Esophagus muscularis mucosa (tissue), 4 donors: Measurements from ENCODE around the gene SFTPB.

Source experiments
- EP300 ChIP-seq: sonication (generic); formaldehyde crosslinking; IDR thresholded peaks from one replicate; pipeline ENCODE4 v1.6.1; 2017; ENCODE audit warnings: antibody characterized with exemption
- POLR2A ChIP-seq: fragments of 450-650 bp; IDR thresholded peaks from one replicate; pipeline ENCODE4 v1.6.1; 2017; ENCODE audit warnings: antibody characterized with exemption, moderate library complexity, mild to moderate bottlenecking, low read depth
- TF ChIP-seq, protein P1 (sequence below), 3 experiments: fragments of 200-600 bp in 2 of 3; fragments of 450-650 bp in 1 of 3; sonication (generic) in 2 of 3; IDR thresholded peaks; one replicate each; pipeline ENCODE4 v1.5.1; 2017 to 2019; ENCODE audit warnings: antibody characterized with exemption in 3 of 3, mild to moderate bottlenecking in 2 of 3, moderate library complexity in 1 of 3

DNA sequence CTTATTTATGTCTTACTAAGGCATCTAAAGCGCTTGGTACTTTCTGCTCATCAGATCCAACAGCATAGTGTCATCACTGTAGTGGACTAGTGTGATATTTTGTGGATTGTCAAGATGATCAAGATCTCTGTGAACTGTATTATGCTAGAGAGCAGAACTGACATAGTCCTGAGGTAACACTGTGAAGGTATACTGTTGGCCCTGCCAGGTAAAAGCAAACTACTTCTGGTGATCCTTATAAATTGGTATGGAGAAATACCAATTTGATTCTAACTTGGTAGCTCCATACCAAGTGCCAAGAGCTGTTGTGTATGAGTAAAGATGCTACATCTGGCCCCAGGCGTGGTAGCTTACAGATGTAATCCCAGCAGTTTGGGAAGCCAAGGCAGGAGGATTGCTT is 15.9 kb downstream of the SFTPB start:
- TF ChIP-seq, protein P1, sequence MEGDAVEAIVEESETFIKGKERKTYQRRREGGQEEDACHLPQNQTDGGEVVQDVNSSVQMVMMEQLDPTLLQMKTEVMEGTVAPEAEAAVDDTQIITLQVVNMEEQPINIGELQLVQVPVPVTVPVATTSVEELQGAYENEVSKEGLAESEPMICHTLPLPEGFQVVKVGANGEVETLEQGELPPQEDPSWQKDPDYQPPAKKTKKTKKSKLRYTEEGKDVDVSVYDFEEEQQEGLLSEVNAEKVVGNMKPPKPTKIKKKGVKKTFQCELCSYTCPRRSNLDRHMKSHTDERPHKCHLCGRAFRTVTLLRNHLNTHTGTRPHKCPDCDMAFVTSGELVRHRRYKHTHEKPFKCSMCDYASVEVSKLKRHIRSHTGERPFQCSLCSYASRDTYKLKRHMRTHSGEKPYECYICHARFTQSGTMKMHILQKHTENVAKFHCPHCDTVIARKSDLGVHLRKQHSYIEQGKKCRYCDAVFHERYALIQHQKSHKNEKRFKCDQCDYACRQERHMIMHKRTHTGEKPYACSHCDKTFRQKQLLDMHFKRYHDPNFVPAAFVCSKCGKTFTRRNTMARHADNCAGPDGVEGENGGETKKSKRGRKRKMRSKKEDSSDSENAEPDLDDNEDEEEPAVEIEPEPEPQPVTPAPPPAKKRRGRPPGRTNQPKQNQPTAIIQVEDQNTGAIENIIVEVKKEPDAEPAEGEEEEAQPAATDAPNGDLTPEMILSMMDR (IDR thresholded peaks at IDR 0.05): no peak
- no peak for TF ChIP-seq EP300
- TF ChIP-seq POLR2A: no peak
